Ascending aorta (tissue), 2 donors: ENCODE data around the gene GAL. TPM values are rescaled to one million over a fixed set of nuclear protein-coding genes. Genes with fewer than 3 reads are reported as not detected.

Source experiments
- DNase-seq, 2 donors: peaks; one replicate each; pipeline ENCODE4 v3.0.0-alpha.2; 2019; ENCODE audit warnings: low spot score in 2 of 2
- H3K27ac ChIP-seq, 2 donors: fragments of 200-600 bp; sonication (generic); one replicate each; pipeline ENCODE4 v1.5.1; 2016 to 2017; ENCODE audit warnings: mild to moderate bottlenecking in 1 of 2
- H3K27me3 ChIP-seq: fragments of 200-600 bp; sonication (generic); one replicate; pipeline ENCODE4 v1.5.1; 2017
- H3K36me3 ChIP-seq, 2 donors: fragments of 200-600 bp; sonication (generic); one replicate each; pipeline ENCODE4 v1.5.1; 2016
- H3K4me1 ChIP-seq, 2 donors: fragments of 200-600 bp; sonication (generic); one replicate each; pipeline ENCODE4 v1.5.1; 2016 to 2017; ENCODE audit warnings: mild to moderate bottlenecking in 1 of 2
- H3K4me3 ChIP-seq, 2 donors: fragments of 200-600 bp; sonication (generic); one replicate each; pipeline ENCODE4 v1.5.1; 2016 to 2017; ENCODE audit warnings: mild to moderate bottlenecking in 1 of 2
- H3K9me3 ChIP-seq, 2 donors: fragments of 200-600 bp; sonication (generic); one replicate each; pipeline ENCODE4 v1.5.1; 2016
- intact Hi-C: fragments of 100-400 bp; cut with DNase I; formaldehyde crosslinking; loops from one replicate; pipeline ENCODE4 v1.15.1; 2023
- total RNA-seq: library from RNA; depleted of rRNA; stranded (reverse); fragments of >200 nt; gene quantifications from one replicate; pipeline ENCODE4 v1.1.0, GENCODE V29; 2016
- TF ChIP-seq, protein P1 (sequence below), 3 experiments: fragments of 200-600 bp in 2 of 3; fragments of 450-650 bp in 1 of 3; sonication (generic) in 2 of 3; IDR thresholded peaks; one replicate each; pipeline ENCODE4 v1.5.1; 2016 to 2019; ENCODE audit warnings: antibody characterized with exemption in 3 of 3, mild to moderate bottlenecking in 1 of 3, moderate library complexity in 1 of 3

GAL gene
- total RNA-seq, 1 donor from 2014 or later, result not detected

DNA sequence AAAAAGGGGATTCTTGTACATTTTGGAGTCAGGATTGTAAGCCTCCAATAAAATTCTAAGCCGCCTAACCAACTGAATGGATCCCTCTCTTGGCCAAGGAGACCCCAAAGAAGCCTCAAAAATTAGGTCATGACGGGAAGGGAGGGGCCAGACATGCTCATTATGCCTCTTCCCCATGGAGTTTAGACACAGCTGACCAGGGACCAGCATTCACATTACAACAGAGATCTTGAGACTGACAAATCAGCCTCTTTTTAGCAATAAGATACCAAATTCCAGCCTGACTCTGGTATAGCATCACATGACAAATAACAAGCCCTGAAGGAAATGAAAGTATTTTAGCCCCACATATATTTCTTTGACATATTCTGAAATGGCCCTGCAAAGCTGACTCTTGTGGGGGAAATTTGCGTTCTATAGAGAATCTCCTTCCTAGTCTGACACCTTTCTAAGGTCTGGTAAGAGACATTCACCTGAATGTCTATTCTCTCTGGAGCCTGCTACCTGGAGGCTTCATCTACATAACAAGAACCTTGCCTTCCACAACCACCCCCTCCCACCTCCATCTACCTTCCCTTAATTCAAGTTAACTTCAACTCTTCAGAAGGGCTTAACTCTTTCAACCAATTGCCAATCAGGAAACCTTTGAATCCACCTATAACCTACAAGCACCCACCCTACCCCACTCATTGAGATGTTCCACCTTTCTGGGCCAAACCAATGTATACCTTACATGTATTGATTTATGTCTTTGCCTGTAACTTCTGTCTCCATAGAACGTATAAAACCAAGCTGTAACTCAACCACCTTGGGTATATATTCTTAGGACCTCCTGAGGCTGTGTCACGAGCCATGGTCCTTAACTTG lies 10.3 kb downstream of the GAL start:
- no peak overlapping the region for H3K27ac ChIP-seq
- H3K36me3 ChIP-seq, result no peaks in the 10 kb centered on the region
- intact Hi-C loops, result no loop called here
- no peaks in the 10 kb centered on the region for H3K27me3 ChIP-seq
- peaks cover 0 to 7% of the 10 kb centered on the region in 2 donors for H3K9me3 ChIP-seq
- TF ChIP-seq, protein P1, sequence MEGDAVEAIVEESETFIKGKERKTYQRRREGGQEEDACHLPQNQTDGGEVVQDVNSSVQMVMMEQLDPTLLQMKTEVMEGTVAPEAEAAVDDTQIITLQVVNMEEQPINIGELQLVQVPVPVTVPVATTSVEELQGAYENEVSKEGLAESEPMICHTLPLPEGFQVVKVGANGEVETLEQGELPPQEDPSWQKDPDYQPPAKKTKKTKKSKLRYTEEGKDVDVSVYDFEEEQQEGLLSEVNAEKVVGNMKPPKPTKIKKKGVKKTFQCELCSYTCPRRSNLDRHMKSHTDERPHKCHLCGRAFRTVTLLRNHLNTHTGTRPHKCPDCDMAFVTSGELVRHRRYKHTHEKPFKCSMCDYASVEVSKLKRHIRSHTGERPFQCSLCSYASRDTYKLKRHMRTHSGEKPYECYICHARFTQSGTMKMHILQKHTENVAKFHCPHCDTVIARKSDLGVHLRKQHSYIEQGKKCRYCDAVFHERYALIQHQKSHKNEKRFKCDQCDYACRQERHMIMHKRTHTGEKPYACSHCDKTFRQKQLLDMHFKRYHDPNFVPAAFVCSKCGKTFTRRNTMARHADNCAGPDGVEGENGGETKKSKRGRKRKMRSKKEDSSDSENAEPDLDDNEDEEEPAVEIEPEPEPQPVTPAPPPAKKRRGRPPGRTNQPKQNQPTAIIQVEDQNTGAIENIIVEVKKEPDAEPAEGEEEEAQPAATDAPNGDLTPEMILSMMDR (IDR thresholded peaks at IDR 0.05), result no peak
- H3K4me3 ChIP-seq, result no peak overlapping the region
- no peak for DNase-seq
- no peaks in the 10 kb centered on the region for H3K4me1 ChIP-seq

DNA sequence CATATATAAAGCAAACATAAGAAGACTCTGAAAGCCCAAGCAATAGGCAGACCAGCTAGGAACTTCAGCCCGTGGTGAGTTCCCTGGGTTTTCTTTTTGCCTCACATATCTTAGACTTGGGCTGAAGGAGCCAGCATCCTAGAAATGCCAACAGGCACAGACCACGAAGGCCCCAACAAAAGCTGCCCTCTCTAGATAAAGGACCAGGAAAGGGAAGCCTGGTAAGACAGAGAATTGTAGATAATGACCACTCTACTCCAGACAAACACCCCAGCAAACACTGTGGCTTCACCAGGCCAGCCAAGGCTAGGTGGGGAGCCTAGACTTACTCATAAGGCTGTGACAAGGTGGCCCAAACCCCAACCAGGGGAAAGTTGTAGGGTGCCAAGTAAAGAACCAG lies 11.2 kb downstream of the GAL start:
- DNase-seq, result no peak
- no peak overlapping the region for H3K27ac ChIP-seq
- H3K4me3 ChIP-seq, result no peak overlapping the region
- intact Hi-C loops, result no loop called here
- peaks cover 0 to 7% of the 10 kb centered on the region in 2 donors for H3K9me3 ChIP-seq
- H3K4me1 ChIP-seq, result no peaks in the 10 kb centered on the region
- H3K27me3 ChIP-seq, result no peaks in the 10 kb centered on the region
- TF ChIP-seq, protein P1 (IDR thresholded peaks at IDR 0.05), result no peak
- H3K36me3 ChIP-seq, result no peaks in the 10 kb centered on the region

GRCh38 chr11:68698993-68699392 lies 14.6 kb downstream of the GAL start:
- TF ChIP-seq, protein P1 (IDR thresholded peaks at IDR 0.05), result no peak
- Histone ChIP-seq H3K4me3 (no peak overlapping the region), H3K36me3 (no peaks in the 10 kb centered on the region), H3K9me3 (peaks cover 0 to 7% of the 10 kb centered on the region in 2 donors), H3K27me3 (no peaks in the 10 kb centered on the region), H3K27ac (no peak overlapping the region), H3K4me1 (no peaks in the 10 kb centered on the region)
- intact Hi-C loops, result no loop called here
- no peak for DNase-seq

DNA sequence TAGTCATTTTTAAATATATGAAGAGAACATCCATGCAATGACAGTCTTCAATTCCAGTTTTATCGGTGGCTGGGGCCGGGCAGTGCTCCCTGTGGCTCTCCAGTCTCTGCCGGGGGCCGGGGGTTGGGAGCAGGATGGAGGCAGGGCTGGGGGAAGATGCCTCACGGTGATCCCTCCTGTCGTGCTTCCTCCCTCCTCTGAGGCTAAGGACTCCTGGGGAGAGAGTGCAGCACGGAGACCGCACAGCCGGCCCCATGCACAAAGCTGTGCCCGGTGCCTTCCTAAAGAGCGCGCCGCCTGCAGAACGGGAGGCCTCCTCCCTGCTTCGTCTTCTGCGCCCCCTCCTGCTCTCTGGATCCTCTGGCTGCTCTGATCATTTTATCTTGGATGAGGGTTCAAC lies 20.5 kb downstream of the GAL start:
- no peaks in the 10 kb centered on the region for H3K27me3 ChIP-seq
- no peaks in the 10 kb centered on the region for H3K36me3 ChIP-seq
- no peak overlapping the region for H3K27ac ChIP-seq
- intact Hi-C loops, result no loop called here
- no peaks in the 10 kb centered on the region for H3K9me3 ChIP-seq
- no peak overlapping the region for H3K4me3 ChIP-seq
- DNase-seq, result no peak
- TF ChIP-seq, protein P1 (IDR thresholded peaks at IDR 0.05), result no peak
- no peaks in the 10 kb centered on the region for H3K4me1 ChIP-seq

DNA sequence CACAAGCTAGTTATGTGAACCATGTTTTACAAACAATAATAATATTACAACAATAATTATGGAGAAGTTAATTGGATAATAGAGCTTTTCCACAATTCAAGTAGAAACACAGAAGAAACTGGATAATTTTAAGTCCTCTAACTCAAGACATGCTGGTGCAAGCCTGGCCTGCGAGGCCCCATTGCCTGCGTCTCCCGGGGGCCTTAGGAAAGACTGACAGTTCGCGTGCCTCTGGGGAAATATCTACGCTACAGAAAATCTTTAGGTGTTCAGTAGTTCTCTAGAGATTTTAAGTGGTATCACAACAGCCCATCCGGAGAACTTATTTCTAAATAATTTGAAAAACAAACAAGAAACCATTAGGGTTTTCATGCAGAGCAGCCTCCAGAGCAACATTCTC lies 23.2 kb downstream of the GAL start:
- DNase-seq, result no peak
- intact Hi-C loops, result no loop called here
- H3K4me1 ChIP-seq, result no peaks in the 10 kb centered on the region
- no peak overlapping the region for H3K27ac ChIP-seq
- no peaks in the 10 kb centered on the region for H3K36me3 ChIP-seq
- TF ChIP-seq, protein P1 (IDR thresholded peaks at IDR 0.05), result no peak
- no peaks in the 10 kb centered on the region for H3K9me3 ChIP-seq
- H3K4me3 ChIP-seq, result no peak overlapping the region
- no peaks in the 10 kb centered on the region for H3K27me3 ChIP-seq
